ENCODE results near the gene OXNAD1. TPM values are rescaled to one million over a fixed set of nuclear protein-coding genes. Genes with fewer than 3 reads are reported as not detected.

OXNAD1 gene
- total and polyA plus RNA-seq, 10 of the 15 experiments (the other 5 are each of a cell fraction or from before 2014, with no cell fraction given), result 5.6 to 27.8 (median 16.2) TPM

DNA sequence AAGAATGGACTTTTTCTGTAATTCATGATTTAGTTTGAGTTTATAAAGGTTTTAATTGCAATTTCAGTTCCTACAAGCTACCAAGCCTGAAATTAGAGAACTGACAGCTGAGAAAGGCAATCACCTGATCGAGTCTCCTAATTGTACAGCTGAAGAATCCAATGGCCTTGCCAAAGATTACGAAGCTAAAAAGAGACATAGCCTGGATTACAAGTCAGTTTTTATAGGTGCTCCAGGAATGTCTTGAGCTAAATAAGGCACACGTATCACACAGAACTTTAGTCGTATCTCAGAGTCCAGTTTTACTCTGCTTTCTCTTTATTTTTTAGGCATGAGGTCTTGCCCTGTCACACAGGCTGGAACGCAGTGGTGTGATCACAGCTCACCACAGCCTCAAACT, 6.8 kb upstream of the OXNAD1 start:
- no peak overlapping the region for H3K4me2 ChIP-seq (ENCODE audit: control insufficient read depth, insufficient read depth)
- ATAC-seq (no peak), FAIRE-seq (no peak), DNase-seq (ENCODE audit: low read depth, low spot score) (no peak)
- H3K27ac ChIP-seq (ENCODE audit: control insufficient read depth, insufficient read depth), result no peak overlapping the region
- no TSS peak for BruUV-seq (replicated peaks)
- H3K4me3 ChIP-seq, result no peak overlapping the region
- in situ Hi-C loops (cut with MboI) (no loop called here), intact Hi-C loops (cut with micrococcal nuclease; ENCODE audit: unreplicated experiment) (no loop called here)
- ChIA-PET RAD21 (ENCODE audit: unreplicated experiment) (no interaction called here), POLR2A (interaction anchor here (0.6 kb wide), 1 partner anchor 198 kb away, joined by 3 read pairs; no protein-coding TSS in a partner anchor), CTCF (interaction anchor here (0.5 to 2.3 kb wide), 2 partner anchors 10 to 207 kb away, joined by 3 to 13 read pairs; no protein-coding TSS in a partner anchor), SMC1A (ENCODE audit: uncharacterized antibody, unreplicated experiment) (interaction anchor here (0.8 to 1.2 kb wide), 3 partner anchors 11 to 147 kb away, joined by 3 to 4 read pairs (median 3); no protein-coding TSS in a partner anchor)
- peaks cover under 1% of the 10 kb centered on the region; the same call in 1 of the 2 replicates for H3K4me1 ChIP-seq (ENCODE audit: control insufficient read depth, insufficient read depth, low read length)
- WGBS (ENCODE audit: insufficient coverage, insufficient replicate concordance, low lambda C conversion rate, missing lambda C conversion rate), result 85% methylated on average over 5 of the region's 5 CpGs
- TF ChIP-seq NRF1 (conservative IDR thresholded peaks at IDR 0.05; ENCODE audit: low read depth, low read length), result no peak
- TF ChIP-seq, protein P1, sequence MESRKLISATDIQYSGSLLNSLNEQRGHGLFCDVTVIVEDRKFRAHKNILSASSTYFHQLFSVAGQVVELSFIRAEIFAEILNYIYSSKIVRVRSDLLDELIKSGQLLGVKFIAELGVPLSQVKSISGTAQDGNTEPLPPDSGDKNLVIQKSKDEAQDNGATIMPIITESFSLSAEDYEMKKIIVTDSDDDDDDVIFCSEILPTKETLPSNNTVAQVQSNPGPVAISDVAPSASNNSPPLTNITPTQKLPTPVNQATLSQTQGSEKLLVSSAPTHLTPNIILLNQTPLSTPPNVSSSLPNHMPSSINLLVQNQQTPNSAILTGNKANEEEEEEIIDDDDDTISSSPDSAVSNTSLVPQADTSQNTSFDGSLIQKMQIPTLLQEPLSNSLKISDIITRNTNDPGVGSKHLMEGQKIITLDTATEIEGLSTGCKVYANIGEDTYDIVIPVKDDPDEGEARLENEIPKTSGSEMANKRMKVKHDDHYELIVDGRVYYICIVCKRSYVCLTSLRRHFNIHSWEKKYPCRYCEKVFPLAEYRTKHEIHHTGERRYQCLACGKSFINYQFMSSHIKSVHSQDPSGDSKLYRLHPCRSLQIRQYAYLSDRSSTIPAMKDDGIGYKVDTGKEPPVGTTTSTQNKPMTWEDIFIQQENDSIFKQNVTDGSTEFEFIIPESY (IDR thresholded peaks at IDR 0.05), result no peak
- TF ChIP-seq RFX5 (IDR thresholded peaks at IDR 0.05; ENCODE audit: low read depth, low read length), result no peak
- TF ChIP-seq, protein P2, sequence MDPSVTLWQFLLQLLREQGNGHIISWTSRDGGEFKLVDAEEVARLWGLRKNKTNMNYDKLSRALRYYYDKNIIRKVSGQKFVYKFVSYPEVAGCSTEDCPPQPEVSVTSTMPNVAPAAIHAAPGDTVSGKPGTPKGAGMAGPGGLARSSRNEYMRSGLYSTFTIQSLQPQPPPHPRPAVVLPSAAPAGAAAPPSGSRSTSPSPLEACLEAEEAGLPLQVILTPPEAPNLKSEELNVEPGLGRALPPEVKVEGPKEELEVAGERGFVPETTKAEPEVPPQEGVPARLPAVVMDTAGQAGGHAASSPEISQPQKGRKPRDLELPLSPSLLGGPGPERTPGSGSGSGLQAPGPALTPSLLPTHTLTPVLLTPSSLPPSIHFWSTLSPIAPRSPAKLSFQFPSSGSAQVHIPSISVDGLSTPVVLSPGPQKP (IDR thresholded peaks at IDR 0.05; ENCODE audit: low read depth, low read length), result no peak
- TF ChIP-seq FOXK2 (IDR thresholded peaks at IDR 0.05), result no peak
- TF ChIP-seq, protein P3, sequence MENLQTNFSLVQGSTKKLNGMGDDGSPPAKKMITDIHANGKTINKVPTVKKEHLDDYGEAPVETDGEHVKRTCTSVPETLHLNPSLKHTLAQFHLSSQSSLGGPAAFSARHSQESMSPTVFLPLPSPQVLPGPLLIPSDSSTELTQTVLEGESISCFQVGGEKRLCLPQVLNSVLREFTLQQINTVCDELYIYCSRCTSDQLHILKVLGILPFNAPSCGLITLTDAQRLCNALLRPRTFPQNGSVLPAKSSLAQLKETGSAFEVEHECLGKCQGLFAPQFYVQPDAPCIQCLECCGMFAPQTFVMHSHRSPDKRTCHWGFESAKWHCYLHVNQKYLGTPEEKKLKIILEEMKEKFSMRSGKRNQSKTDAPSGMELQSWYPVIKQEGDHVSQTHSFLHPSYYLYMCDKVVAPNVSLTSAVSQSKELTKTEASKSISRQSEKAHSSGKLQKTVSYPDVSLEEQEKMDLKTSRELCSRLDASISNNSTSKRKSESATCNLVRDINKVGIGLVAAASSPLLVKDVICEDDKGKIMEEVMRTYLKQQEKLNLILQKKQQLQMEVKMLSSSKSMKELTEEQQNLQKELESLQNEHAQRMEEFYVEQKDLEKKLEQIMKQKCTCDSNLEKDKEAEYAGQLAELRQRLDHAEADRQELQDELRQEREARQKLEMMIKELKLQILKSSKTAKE (IDR thresholded peaks at IDR 0.05; ENCODE audit: low read depth, poor library complexity, severe bottlenecking), result no peak
- no peak for TF ChIP-seq SRF (IDR thresholded peaks at IDR 0.05; ENCODE audit: low read depth in 2 of 2, low read length in 2 of 2)
- no peak for TF ChIP-seq ZNF384 (IDR thresholded peaks at IDR 0.05; ENCODE audit: borderline replicate concordance, low read depth, low read length)
- no peak for TF ChIP-seq KAT2A (conservative IDR thresholded peaks at IDR 0.05; ENCODE audit: control insufficient read depth, low read depth, low read length)
- TF ChIP-seq, protein P4, sequence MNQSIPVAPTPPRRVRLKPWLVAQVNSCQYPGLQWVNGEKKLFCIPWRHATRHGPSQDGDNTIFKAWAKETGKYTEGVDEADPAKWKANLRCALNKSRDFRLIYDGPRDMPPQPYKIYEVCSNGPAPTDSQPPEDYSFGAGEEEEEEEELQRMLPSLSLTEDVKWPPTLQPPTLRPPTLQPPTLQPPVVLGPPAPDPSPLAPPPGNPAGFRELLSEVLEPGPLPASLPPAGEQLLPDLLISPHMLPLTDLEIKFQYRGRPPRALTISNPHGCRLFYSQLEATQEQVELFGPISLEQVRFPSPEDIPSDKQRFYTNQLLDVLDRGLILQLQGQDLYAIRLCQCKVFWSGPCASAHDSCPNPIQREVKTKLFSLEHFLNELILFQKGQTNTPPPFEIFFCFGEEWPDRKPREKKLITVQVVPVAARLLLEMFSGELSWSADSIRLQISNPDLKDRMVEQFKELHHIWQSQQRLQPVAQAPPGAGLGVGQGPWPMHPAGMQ (IDR thresholded peaks at IDR 0.05; ENCODE audit: borderline replicate concordance), result no peak
- TF ChIP-seq POLR2AphosphoS2 (IDR thresholded peaks at IDR 0.05; ENCODE audit: low read depth, low read length), result no peak
- no peaks in the 10 kb centered on the region for H4K20me1 ChIP-seq (ENCODE audit: control insufficient read depth, insufficient read depth)
- H2AFZ ChIP-seq (ENCODE audit: control insufficient read depth, low read depth, low read length), result no peak overlapping the region
- no peak overlapping the region for H3K9ac ChIP-seq (ENCODE audit: control insufficient read depth, insufficient read depth, low read length)
- no peaks in the 10 kb centered on the region for H3K9me3 ChIP-seq (replicated peaks; ENCODE audit: control insufficient read depth, insufficient read depth, low read length)
- H3K27me3 ChIP-seq (replicated peaks in 1 of 2; ENCODE audit: control insufficient read depth in 2 of 2, insufficient read depth in 2 of 2, low read length in 1 of 2), result no peaks in the 10 kb centered on the region
- H3K36me3 ChIP-seq (ENCODE audit: control insufficient read depth in 2 of 2, insufficient read depth in 2 of 2, low read length in 1 of 2), result peaks cover 0 to 2% of the 10 kb centered on the region in 2 experiments; a peak in 2 of 4 replicates
- peaks cover 7% of the 10 kb centered on the region for H3K79me2 ChIP-seq (ENCODE audit: control insufficient read depth, insufficient read depth, low read length)
